Measurements from ENCODE around the gene CHORDC1. TPM values are rescaled to one million over a fixed set of nuclear protein-coding genes. Genes with fewer than 3 reads are reported as not detected.

The CHORDC1 gene
- polyA plus RNA-seq, 1 experiment = 14.3 TPM

- CTCF ChIA-PET = no interaction called here
- POLR2A ChIA-PET = no interaction called here
- H3K36me3 ChIP-seq (ENCODE audit: control insufficient read depth, insufficient read depth, low read length) = no peaks in the 10 kb centered on the region
- no peak for DNase-seq (ENCODE audit: low read depth)
- no peaks in the 10 kb centered on the region for H3K27me3 ChIP-seq (ENCODE audit: control insufficient read depth, insufficient read depth, low read length)
- TF ChIP-seq CTCF (IDR thresholded peaks at IDR 0.05; ENCODE audit: insufficient read depth, low read depth, low read length) = no peak
- H3K4me3 ChIP-seq (ENCODE audit: low read depth, low read length) = no peak overlapping the region
Observed at GRCh38 chr11:90251599-90251998, 28.8 kb upstream of the CHORDC1 start.

- Histone ChIP-seq H3K27me3 (ENCODE audit: control insufficient read depth, insufficient read depth, low read length) (no peaks in the 10 kb centered on the region), H3K36me3 (ENCODE audit: control insufficient read depth, insufficient read depth, low read length) (no peaks in the 10 kb centered on the region), H3K4me3 (ENCODE audit: low read depth, low read length) (no peak overlapping the region)
- ChIA-PET CTCF (no interaction called here), POLR2A (no interaction called here)
- DNase-seq (ENCODE audit: low read depth) = no peak
- no peak for TF ChIP-seq CTCF (IDR thresholded peaks at IDR 0.05; ENCODE audit: insufficient read depth, low read depth, low read length)
Observed at GRCh38 chr11:90250970-90251369, 28.1 kb upstream of the CHORDC1 start.

- ChIA-PET POLR2A (no interaction called here), CTCF (no interaction called here)
- H3K4me3 ChIP-seq (ENCODE audit: low read depth, low read length) = no peak overlapping the region
- no peaks in the 10 kb centered on the region; the same call in 1 of the 2 replicates for H3K27me3 ChIP-seq (ENCODE audit: control insufficient read depth, insufficient read depth, low read length)
- DNase-seq (ENCODE audit: low read depth) = no peak
- H3K36me3 ChIP-seq (ENCODE audit: control insufficient read depth, insufficient read depth, low read length) = no peaks in the 10 kb centered on the region
- no peak for TF ChIP-seq CTCF (IDR thresholded peaks at IDR 0.05; ENCODE audit: insufficient read depth, low read depth, low read length)
Observed at GRCh38 chr11:90246468-90246867, 23.6 kb upstream of the CHORDC1 start.

GRCh38 chr11:90243534-90243933, 20.7 kb upstream of the CHORDC1 start:
- Histone ChIP-seq H3K36me3 (ENCODE audit: control insufficient read depth, insufficient read depth, low read length) (no peaks in the 10 kb centered on the region), H3K27me3 (ENCODE audit: control insufficient read depth, insufficient read depth, low read length) (no peaks in the 10 kb centered on the region; the same call in 1 of the 2 replicates), H3K4me3 (ENCODE audit: low read depth, low read length) (no peak overlapping the region)
- CTCF ChIA-PET = interaction anchor here (1.4 kb wide), 1 partner anchor 39 kb away, joined by 3 read pairs; no protein-coding TSS in a partner anchor
- no peak for DNase-seq (ENCODE audit: low read depth)
- POLR2A ChIA-PET = no interaction called here
- TF ChIP-seq CTCF (IDR thresholded peaks at IDR 0.05; ENCODE audit: insufficient read depth, low read depth, low read length) = no peak

- Histone ChIP-seq H3K27me3 (ENCODE audit: control insufficient read depth, insufficient read depth, low read length) (no peaks in the 10 kb centered on the region; the same call in 1 of the 2 replicates), H3K36me3 (ENCODE audit: control insufficient read depth, insufficient read depth, low read length) (no peaks in the 10 kb centered on the region), H3K4me3 (ENCODE audit: low read depth, low read length) (no peak overlapping the region)
- no peak for DNase-seq (ENCODE audit: low read depth)
- TF ChIP-seq CTCF (IDR thresholded peaks at IDR 0.05; ENCODE audit: insufficient read depth, low read depth, low read length) = no peak
- ChIA-PET CTCF (interaction anchor here (1.4 kb wide), 1 partner anchor 38 kb away, joined by 3 read pairs; no protein-coding TSS in a partner anchor), POLR2A (no interaction called here)
Observed at GRCh38 chr11:90242894-90243416, 20.1 kb upstream of the CHORDC1 start.

Measured in BJ (cell line).